T-cell (primary cell): ENCODE results near the gene CXXC5. TPM values are rescaled to one million over a fixed set of nuclear protein-coding genes. Genes with fewer than 3 reads are reported as not detected.

Source experiments
- ATAC-seq, 4 experiments: fragments of 200-7000 bp in 3 of 4; fragments of 150-1000 bp in 1 of 4; cut with Tn5 transposase; replicated peaks in 1 of 4; 1 replicate in 3 of 4; 2 replicates in 1 of 4; pipeline ENCODE4 v1.10.0; 2021; ENCODE audit warnings: moderate library complexity in 3 of 4, mild to moderate bottlenecking in 2 of 4, moderate number of reproducible peaks in 1 of 4
- CTCF ChIA-PET, 2 donors: fragments of 300-600 bp; sonication (Branson Sonifier 250); formaldehyde crosslinking; loops; one replicate each; lab custom pipeline; 2022; ENCODE audit warnings: antibody characterized with exemption in 2 of 2; lab: Charles Lee
- POLR2A ChIA-PET, 2 donors: fragments of 300-600 bp; sonication (Branson Sonifier 250); formaldehyde crosslinking; loops; one replicate each; lab custom pipeline; 2022; ENCODE audit warnings: antibody characterized with exemption in 2 of 2; lab: Charles Lee
- DNase-seq, 35 experiments: peaks; one replicate each; pipeline versions ENCODE4 v3.0.0 to v3.0.0-alpha.2; 2013 to 2023
- H3K27ac ChIP-seq: one replicate; pipeline ENCODE4 v1.5.1; 2013; ENCODE audit warnings: low read length
- H3K27me3 ChIP-seq, 2 experiments: replicated peaks in 1 of 2; 1 replicate in 1 of 2; 2 replicates in 1 of 2; pipeline versions ENCODE4 v1.6.1 to v1.7.0; 2013; ENCODE audit warnings: low read length in 1 of 2, mixed read lengths in 1 of 2; ENCODE audit not compliant: control insufficient read depth in 2 of 2, insufficient read depth in 2 of 2; ENCODE audit errors: extremely low read depth in 1 of 2
- H3K36me3 ChIP-seq, 2 donors: 1 replicate in 1 of 2; 2 replicates in 1 of 2; pipeline versions ENCODE4 v1.6.1 to v1.7.0; 2013; ENCODE audit warnings: low read length in 1 of 2; ENCODE audit not compliant: control insufficient read depth in 2 of 2, insufficient read depth in 1 of 2; ENCODE audit errors: extremely low read depth in 1 of 2
- H3K4me1 ChIP-seq, 2 experiments: 1 replicate in 1 of 2; 2 replicates in 1 of 2; pipeline versions ENCODE4 v1.6.1 to v1.7.0; 2013; ENCODE audit warnings: low read length in 2 of 2, mixed read lengths in 1 of 2; ENCODE audit not compliant: insufficient read depth in 2 of 2, control insufficient read depth in 1 of 2; ENCODE audit errors: extremely low read depth in 1 of 2
- H3K4me3 ChIP-seq, 2 donors: 1 replicate in 1 of 2; 2 replicates in 1 of 2; pipeline versions ENCODE4 v1.5.1 to v1.7.0; 2013; ENCODE audit warnings: mild to moderate bottlenecking in 2 of 2, low read length in 1 of 2, moderate library complexity in 1 of 2; ENCODE audit not compliant: control insufficient read depth in 1 of 2; ENCODE audit errors: extremely low read depth in 1 of 2
- H3K9me3 ChIP-seq: 2 replicates; pipeline ENCODE4 v1.7.0; 2013
- H3K27ac Mint-ChIP-seq, 2 donors: one replicate each; pipeline ENCODE4 v1.8.0; 2020 to 2021; ENCODE audit warnings: mild to moderate bottlenecking in 2 of 2, mixed read lengths in 2 of 2
- H3K27me3 Mint-ChIP-seq, 2 donors: one replicate each; pipeline ENCODE4 v1.8.0; 2021 to 2022; ENCODE audit warnings: mixed read lengths in 2 of 2
- H3K36me3 Mint-ChIP-seq: one replicate; pipeline ENCODE4 v1.8.0; 2021; ENCODE audit warnings: mixed read lengths
- H3K4me1 Mint-ChIP-seq, 3 donors: one replicate each; pipeline ENCODE4 v1.8.0; 2020 to 2022; ENCODE audit warnings: mixed read lengths in 3 of 3, mild to moderate bottlenecking in 1 of 3
- H3K4me3 Mint-ChIP-seq, 3 donors: one replicate each; pipeline ENCODE4 v1.8.0; 2020 to 2022; ENCODE audit warnings: mild to moderate bottlenecking in 3 of 3, mixed read lengths in 3 of 3, moderate library complexity in 3 of 3
- H3K9me3 Mint-ChIP-seq, 3 donors: one replicate each; pipeline ENCODE4 v1.8.0; 2020 to 2022; ENCODE audit warnings: mixed read lengths in 3 of 3
- WGBS: methylation state at CpG from one replicate; pipeline ENCODE4 v1.1.5; 2013; ENCODE audit warnings: missing lambda C conversion rate; ENCODE audit not compliant: insufficient coverage; 5-methylcytosine and 5-hydroxymethylcytosine counted together
- total RNA-seq, 35 experiments: library from RNA in 6 of 35; stranded (reverse) in 6 of 35; fragments of 120-200 nt in 1 of 35; gene quantifications; one replicate each; pipeline versions ENCODE4 v1.2.1 to v1.2.4 and lab custom pipeline; 2013 to 2026

Gene CXXC5
- total RNA-seq, 5 donors from 2014 or later (not counting 1 experiment from before 2014, with no cell fraction given), result 5.1 to 7.6 (median 6.2) TPM

DNA sequence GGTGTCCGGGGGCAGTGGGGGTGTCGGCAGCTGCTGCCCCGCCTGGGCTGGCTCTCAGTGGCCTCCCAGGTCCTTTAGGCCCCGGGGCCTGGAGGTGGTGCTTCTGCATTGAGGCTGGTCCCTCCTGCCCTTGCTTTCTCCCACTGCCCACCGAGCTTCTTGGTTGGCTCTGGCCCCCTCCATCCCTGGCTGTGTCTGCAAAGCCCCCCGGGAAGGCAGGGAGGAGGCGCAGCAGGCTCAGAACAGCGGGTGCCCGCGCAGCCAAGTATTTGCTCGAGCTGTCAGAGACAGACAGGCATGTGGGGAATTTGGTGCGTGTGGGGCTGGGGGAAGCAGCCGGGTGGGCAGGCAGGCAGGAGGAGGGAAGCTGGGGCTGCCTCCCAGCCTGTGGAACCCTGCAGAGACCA lies 11.5 kb downstream of the CXXC5 start:
- H3K9me3 Mint-ChIP-seq, result no peaks in the 10 kb centered on the region
- CTCF ChIA-PET, result no interaction called here
- no peak for DNase-seq
- Histone ChIP-seq H3K27ac (no peak overlapping the region), H3K4me1 (peaks cover 6 to 33% of the 10 kb centered on the region in 2 experiments), H3K36me3 (no peaks in the 10 kb centered on the region), H3K9me3 (no peaks in the 10 kb centered on the region), H3K27me3 (peaks cover 0 to 15% of the 10 kb centered on the region in 2 experiments), H3K4me3 (no peak overlapping the region)
- POLR2A ChIA-PET, result no interaction called here
- H3K36me3 Mint-ChIP-seq, result no peaks in the 10 kb centered on the region
- peaks cover 3 to 6% of the 10 kb centered on the region in 2 donors for H3K27me3 Mint-ChIP-seq
- 79% methylated on average over 9 of the region's 13 CpGs for WGBS
- peaks cover 12 to 29% (median 14%) of the 10 kb centered on the region in 3 donors for H3K4me1 Mint-ChIP-seq
- no peak overlapping the region for H3K4me3 Mint-ChIP-seq
- no peak for ATAC-seq
- H3K27ac Mint-ChIP-seq, result no peak overlapping the region

DNA sequence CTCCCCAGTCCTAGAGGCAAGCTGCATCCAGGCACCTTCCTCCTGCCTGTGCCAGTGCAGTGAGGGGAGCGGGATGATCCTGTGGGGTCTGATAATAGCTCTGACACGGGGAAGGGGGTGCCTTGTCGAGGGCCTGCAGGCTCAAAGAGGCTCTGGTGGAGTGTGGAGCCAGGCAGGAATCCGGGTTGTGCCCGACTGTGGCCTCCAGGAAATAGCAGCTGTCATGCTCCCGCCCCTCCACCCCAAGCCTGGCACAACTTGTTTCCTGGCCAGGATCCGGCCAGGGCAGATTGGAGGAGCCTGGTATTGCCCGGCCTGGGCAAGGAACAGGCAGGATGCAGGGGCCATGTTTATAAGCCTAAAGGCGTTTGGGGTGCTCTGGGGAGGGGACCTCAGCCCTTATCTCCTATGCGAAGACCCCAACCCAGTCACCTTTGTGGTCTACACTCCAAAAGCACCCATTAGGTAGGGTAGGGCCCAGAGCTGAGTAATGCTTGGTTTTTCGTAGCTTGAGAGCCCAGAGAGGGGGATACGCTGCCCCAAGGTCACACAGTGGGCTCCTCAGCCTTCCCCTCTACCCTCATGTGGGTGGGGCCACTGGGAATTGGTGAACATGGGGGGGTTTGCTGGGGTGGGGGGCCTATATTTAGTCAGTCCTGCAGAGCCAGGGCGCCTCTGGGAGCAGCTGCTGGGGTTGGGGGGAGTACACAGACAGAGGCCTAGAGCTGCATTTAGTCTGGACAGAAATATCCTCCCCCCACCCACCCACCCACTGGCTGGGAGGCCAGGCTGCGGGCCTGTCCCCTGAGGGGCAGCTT lies 12.2 kb downstream of the CXXC5 start:
- no peak overlapping the region for H3K27ac ChIP-seq
- no peaks in the 10 kb centered on the region for H3K36me3 Mint-ChIP-seq
- no peak overlapping the region for H3K27ac Mint-ChIP-seq
- peaks cover 0 to 13% of the 10 kb centered on the region in 2 experiments for H3K27me3 ChIP-seq
- ATAC-seq (no peak), DNase-seq (no peak)
- no peaks in the 10 kb centered on the region for H3K36me3 ChIP-seq
- CTCF ChIA-PET, result interaction anchor here in 1 of 2 donors (0.5 kb wide), 1 partner anchor 107 kb away, joined by 8 read pairs; no protein-coding TSS in a partner anchor
- H3K9me3 Mint-ChIP-seq, result no peaks in the 10 kb centered on the region
- H3K9me3 ChIP-seq, result no peaks in the 10 kb centered on the region
- no peak overlapping the region for H3K4me3 Mint-ChIP-seq
- H3K4me1 ChIP-seq, result peaks cover 6 to 33% of the 10 kb centered on the region in 2 experiments
- no peak overlapping the region for H3K4me3 ChIP-seq
- peaks cover 12 to 29% (median 14%) of the 10 kb centered on the region in 3 donors for H3K4me1 Mint-ChIP-seq
- peaks cover 3 to 6% of the 10 kb centered on the region in 2 donors for H3K27me3 Mint-ChIP-seq
- 40% methylated on average over 1 of the region's 14 CpGs for WGBS
- POLR2A ChIA-PET, result no interaction called here

DNA sequence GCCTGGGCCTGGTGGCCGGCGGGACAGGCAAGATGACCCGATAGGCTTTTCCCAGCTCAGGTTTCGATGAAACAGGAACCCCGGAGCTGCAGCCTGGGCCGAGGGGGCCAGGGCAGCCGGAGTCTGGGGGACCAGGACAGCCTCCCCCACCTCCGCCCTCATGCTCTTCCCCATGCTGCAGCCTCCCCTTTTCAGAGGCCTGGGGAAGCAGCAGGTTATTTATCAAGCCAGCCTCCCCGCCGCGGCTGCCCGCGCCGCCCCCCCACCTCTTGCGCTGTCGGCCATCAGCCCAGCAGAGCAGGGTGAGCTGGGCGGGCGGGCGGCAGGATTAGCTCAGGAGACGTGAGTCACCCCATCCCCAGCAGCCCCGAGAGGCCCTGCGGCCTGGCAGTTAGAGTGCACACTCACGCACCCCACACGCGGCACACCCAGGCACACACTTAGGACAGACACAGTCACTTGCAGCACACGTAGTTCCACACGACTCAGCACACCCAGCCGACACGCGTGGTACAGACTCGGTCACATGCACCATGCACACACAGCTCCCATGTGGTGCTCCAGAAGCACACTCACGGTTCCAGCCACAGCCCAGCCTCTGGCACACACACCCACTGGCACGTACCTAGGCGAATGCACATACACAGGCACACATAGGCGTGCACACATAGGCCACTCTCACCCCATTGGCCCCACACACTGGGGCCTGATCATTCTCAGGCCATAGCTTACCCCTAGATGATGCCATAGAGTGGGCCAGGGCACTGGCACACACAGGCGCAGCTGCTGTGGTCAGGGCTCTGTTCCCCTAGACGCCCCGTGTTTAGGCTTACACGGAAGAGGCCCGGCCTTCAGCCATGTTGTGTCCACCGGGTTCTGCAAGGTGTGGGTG lies 13.0 kb downstream of the CXXC5 start:
- H3K4me3 Mint-ChIP-seq, result no peak overlapping the region
- WGBS, result 87% methylated on average over 31 of the region's 41 CpGs
- H3K27me3 Mint-ChIP-seq, result peaks cover 3 to 4% of the 10 kb centered on the region in 2 donors
- peak overlapping the region in 1 of 2 donors; percentile 59 for H3K27ac Mint-ChIP-seq
- peaks cover 6 to 34% of the 10 kb centered on the region in 2 experiments for H3K4me1 ChIP-seq
- H3K9me3 Mint-ChIP-seq, result no peaks in the 10 kb centered on the region
- H3K27me3 ChIP-seq, result peaks cover 0 to 11% of the 10 kb centered on the region in 2 experiments
- ChIA-PET CTCF (interaction anchor here (0.5 to 0.8 kb wide), 3 partner anchors 13 to 1151 kb away, joined by 3 to 8 read pairs (median 3); no protein-coding TSS in a partner anchor), POLR2A (interaction anchor here in 1 of 2 donors (0.5 to 0.6 kb wide), 2 partner anchors 30 to 599 kb away, joined by 4 read pairs; no protein-coding TSS in a partner anchor)
- DNase-seq (peak in 4 of 35 experiments; percentile 9 to 62 (median 32)), ATAC-seq (peak; percentile 13 to 56 (median 34))
- no peak overlapping the region for H3K27ac ChIP-seq
- H3K9me3 ChIP-seq, result no peaks in the 10 kb centered on the region
- no peak overlapping the region for H3K4me3 ChIP-seq
- no peaks in the 10 kb centered on the region for H3K36me3 ChIP-seq
- H3K4me1 Mint-ChIP-seq, result peaks cover 12 to 29% (median 14%) of the 10 kb centered on the region in 3 donors
- H3K36me3 Mint-ChIP-seq, result no peaks in the 10 kb centered on the region

DNA sequence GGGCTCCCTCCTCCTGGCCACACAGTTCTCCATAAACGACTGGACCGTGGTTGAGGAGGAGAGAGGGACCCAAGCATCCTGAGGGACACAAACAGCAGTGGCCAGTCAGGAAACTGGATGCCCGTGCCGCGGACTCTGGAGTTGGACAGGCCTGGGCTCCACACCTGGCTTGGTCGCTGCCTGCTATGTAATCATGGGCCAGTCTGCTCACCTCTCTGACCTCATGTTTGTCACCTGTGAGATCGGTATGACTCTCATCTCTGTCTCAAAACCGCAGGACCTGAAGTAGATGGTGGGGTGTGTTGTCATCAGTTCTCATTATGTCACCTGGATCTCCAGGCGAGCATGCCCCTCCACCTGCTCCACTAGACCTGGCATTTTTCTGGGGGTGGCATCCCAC lies 14.5 kb downstream of the CXXC5 start:
- Mint-ChIP-seq H3K27me3 (peaks cover 0 to 3% of the 10 kb centered on the region in 2 donors), H3K27ac (peak overlapping the region in 1 of 2 donors; percentile 31), H3K4me3 (no peak overlapping the region), H3K4me1 (peaks cover 15 to 37% (median 21%) of the 10 kb centered on the region in 3 donors), H3K36me3 (no peaks in the 10 kb centered on the region), H3K9me3 (no peaks in the 10 kb centered on the region)
- POLR2A ChIA-PET, result interaction anchor here in 1 of 2 donors (0.5 to 0.6 kb wide), 2 partner anchors 189 to 232 kb away, joined by 3 to 8 read pairs; no protein-coding TSS in a partner anchor
- Histone ChIP-seq H3K27me3 (peaks cover 0 to 5% of the 10 kb centered on the region in 2 experiments), H3K4me1 (peaks cover 6 to 43% of the 10 kb centered on the region in 2 experiments), H3K9me3 (no peaks in the 10 kb centered on the region), H3K36me3 (no peaks in the 10 kb centered on the region), H3K27ac (no peak overlapping the region), H3K4me3 (no peak overlapping the region)
- ATAC-seq (no peak), DNase-seq (no peak)
- 98% methylated on average over 6 of the region's 9 CpGs for WGBS
- CTCF ChIA-PET, result interaction anchor here in 1 of 2 donors (0.8 kb wide), 1 partner anchor 12 kb away, joined by 3 read pairs; no protein-coding TSS in a partner anchor

DNA sequence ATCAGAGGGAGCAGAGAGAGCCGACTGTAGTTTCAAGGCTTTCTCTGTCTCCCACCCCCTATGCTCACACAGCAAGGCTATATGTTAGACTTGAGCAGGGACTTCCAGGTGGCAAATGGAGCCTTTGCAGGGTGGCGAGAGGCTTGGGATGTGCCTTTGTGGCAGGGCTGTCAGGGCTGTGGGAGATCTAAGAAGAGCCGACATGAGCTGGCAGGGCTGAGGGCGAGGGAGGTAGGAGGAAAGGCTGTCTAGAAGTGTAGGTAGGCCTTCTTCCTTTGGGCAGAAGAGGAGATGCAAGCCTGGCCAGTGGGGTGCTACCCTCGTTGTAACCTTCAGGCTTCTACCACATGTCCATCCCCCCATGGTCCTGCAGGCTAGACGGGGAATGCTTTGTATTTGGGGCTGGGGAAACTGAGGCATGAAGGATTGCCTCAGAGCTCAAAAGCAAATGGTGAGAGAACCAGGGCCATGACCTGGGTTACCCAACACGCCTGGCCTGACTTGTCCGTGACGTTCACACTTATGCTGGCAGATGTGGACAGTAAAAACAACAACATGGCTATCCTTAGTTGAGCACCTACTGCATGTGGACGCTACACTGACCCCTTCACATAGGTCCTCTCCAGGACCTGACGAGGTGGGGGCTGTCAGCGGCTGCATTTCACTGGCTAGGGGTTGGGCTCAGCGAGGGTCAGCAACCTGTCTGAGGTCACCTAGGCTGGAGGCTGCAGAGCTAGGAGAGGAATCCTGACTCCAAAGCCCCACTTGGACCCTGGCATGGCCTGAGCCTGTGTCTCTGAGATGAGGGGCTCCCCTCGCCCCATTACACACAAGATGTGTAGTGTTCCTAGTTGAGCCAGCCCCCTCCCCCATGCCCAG lies 15.3 kb downstream of the CXXC5 start:
- H3K4me3 ChIP-seq, result no peak overlapping the region
- peaks cover 4 to 42% of the 10 kb centered on the region in 2 experiments for H3K4me1 ChIP-seq
- WGBS, result 95% methylated on average over 5 of the region's 14 CpGs
- no peaks in the 10 kb centered on the region for H3K9me3 ChIP-seq
- POLR2A ChIA-PET, result interaction anchor here in 1 of 2 donors (0.6 kb wide), 2 partner anchors 35 to 232 kb away, joined by 4 to 8 read pairs; no protein-coding TSS in a partner anchor
- Mint-ChIP-seq H3K4me1 (peaks cover 15 to 37% (median 20%) of the 10 kb centered on the region in 3 donors), H3K27me3 (peaks cover 0 to 3% of the 10 kb centered on the region in 2 donors), H3K27ac (no peak overlapping the region), H3K9me3 (no peaks in the 10 kb centered on the region), H3K36me3 (no peaks in the 10 kb centered on the region), H3K4me3 (no peak overlapping the region)
- H3K27ac ChIP-seq, result no peak overlapping the region
- H3K27me3 ChIP-seq, result peaks cover 0 to 4% of the 10 kb centered on the region in 2 experiments
- CTCF ChIA-PET, result no interaction called here
- ATAC-seq (no peak), DNase-seq (no peak)
- H3K36me3 ChIP-seq, result no peaks in the 10 kb centered on the region
